HG02938 (cell line): ENCODE data around the gene RUNDC3A.

Experiments used
- ATAC-seq: cut with Tn5 transposase; IDR thresholded peaks from one replicate; pipeline ENCODE4 v1.9.1; 2021; ENCODE audit warnings: mild to moderate bottlenecking, moderate library complexity; ENCODE audit not compliant: unreplicated experiment

RUNDC3A gene

GRCh38 chr17:44283344-44284023, 24.9 kb upstream of the RUNDC3A start:
- no peak for ATAC-seq

GRCh38 chr17:44284024-44284400, 24.4 kb upstream of the RUNDC3A start:
- no peak for ATAC-seq

GRCh38 chr17:44287651-44288050, 20.8 kb upstream of the RUNDC3A start:
- no peak for ATAC-seq

GRCh38 chr17:44293509-44294226, 14.7 kb upstream of the RUNDC3A start:
- no peak for ATAC-seq

- no peak for ATAC-seq
Observed at GRCh38 chr17:44297975-44298374, 10.4 kb upstream of the RUNDC3A start.

- no peak for ATAC-seq
Observed at GRCh38 chr17:44304651-44305050, 3.8 kb upstream of the RUNDC3A start.

- no peak for ATAC-seq
Observed at GRCh38 chr17:44307387-44308186, 814 bp upstream of the RUNDC3A start.

- ATAC-seq, result no peak
Observed at GRCh38 chr17:44308865-44309264, 464 bp downstream of the RUNDC3A start.

GRCh38 chr17:44309472-44309871, 1.1 kb downstream of the RUNDC3A start:
- no peak for ATAC-seq

GRCh38 chr17:44310188-44310587, 1.8 kb downstream of the RUNDC3A start:
- no peak for ATAC-seq

- no peak for ATAC-seq
Observed at GRCh38 chr17:44310609-44311376, 2.4 kb downstream of the RUNDC3A start.

GRCh38 chr17:44311562-44312181, 3.3 kb downstream of the RUNDC3A start:
- no peak for ATAC-seq

GRCh38 chr17:44312396-44313104, 4.1 kb downstream of the RUNDC3A start:
- no peak for ATAC-seq

GRCh38 chr17:44314031-44314430, 5.6 kb downstream of the RUNDC3A start:
- no peak for ATAC-seq

GRCh38 chr17:44314524-44314868, 6.1 kb downstream of the RUNDC3A start:
- ATAC-seq, result no peak

GRCh38 chr17:44314869-44315661, 6.7 kb downstream of the RUNDC3A start:
- ATAC-seq, result no peak

- no peak for ATAC-seq
Observed at GRCh38 chr17:44315760-44316731, 7.6 kb downstream of the RUNDC3A start.

- ATAC-seq, result no peak
Observed at GRCh38 chr17:44317545-44317944, 9.1 kb downstream of the RUNDC3A start.
